ENCODE measurements around the gene MINDY3.
"Not testable (repeated sequence)": the region's sequence is repeated elsewhere in the genome, so short reads cannot be mapped to it uniquely, and the experiment has no call there.

The MINDY3 gene

GRCh38 chr10:15784662-15785300, 75.5 kb downstream of the MINDY3 start:
- ChIA-PET CTCF (no interaction called here), POLR2A (no interaction called here)
- no peak for DNase-seq (ENCODE audit: extremely low spot score)
- TF ChIP-seq FOXK2 (IDR thresholded peaks at IDR 0.05), result no peak

- CTCF ChIA-PET, result no interaction called here
- POLR2A ChIA-PET, result no interaction called here
- no peak for DNase-seq (ENCODE audit: extremely low spot score)
- TF ChIP-seq LEF1 (IDR thresholded peaks at IDR 0.05; ENCODE audit: borderline replicate concordance), result no peak
- TF ChIP-seq PKNOX1 (IDR thresholded peaks at IDR 0.05), result no peak
- no peak for TF ChIP-seq HDGF (IDR thresholded peaks at IDR 0.05; ENCODE audit: borderline replicate concordance)
- no peak for TF ChIP-seq SUZ12 (IDR thresholded peaks at IDR 0.05)
- TF ChIP-seq TARDBP (IDR thresholded peaks at IDR 0.05), result no peak
- TF ChIP-seq FOXK2 (IDR thresholded peaks at IDR 0.05), result no peak
- TF ChIP-seq NFRKB (IDR thresholded peaks at IDR 0.05), result no peak
- no peak for TF ChIP-seq ZNF384 (IDR thresholded peaks at IDR 0.05)
These were observed 76.2 kb downstream of the MINDY3 start for GRCh38 chr10:15783941-15784636.

DNA sequence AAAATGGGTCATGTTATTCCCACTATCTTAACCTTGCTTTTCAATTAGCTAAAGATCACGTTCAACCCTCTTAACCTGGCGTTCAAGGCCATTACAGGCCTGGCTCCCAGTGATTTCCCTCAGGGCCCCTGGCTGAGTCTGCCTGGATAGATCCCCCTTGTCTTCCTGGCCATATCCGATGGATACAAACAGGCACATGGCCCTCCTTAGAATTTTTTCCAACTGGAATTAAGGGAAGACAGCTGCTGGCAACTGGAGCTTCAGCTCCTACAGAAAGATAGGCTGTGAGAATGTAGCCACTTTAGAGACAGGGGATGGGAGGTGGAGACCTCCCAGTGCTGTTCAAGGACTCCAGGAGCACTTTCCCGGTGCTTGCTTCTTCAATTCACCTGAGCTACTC, 77.5 kb downstream of the MINDY3 start:
- CTCF ChIA-PET, result no interaction called here
- POLR2A ChIA-PET, result no interaction called here

DNA sequence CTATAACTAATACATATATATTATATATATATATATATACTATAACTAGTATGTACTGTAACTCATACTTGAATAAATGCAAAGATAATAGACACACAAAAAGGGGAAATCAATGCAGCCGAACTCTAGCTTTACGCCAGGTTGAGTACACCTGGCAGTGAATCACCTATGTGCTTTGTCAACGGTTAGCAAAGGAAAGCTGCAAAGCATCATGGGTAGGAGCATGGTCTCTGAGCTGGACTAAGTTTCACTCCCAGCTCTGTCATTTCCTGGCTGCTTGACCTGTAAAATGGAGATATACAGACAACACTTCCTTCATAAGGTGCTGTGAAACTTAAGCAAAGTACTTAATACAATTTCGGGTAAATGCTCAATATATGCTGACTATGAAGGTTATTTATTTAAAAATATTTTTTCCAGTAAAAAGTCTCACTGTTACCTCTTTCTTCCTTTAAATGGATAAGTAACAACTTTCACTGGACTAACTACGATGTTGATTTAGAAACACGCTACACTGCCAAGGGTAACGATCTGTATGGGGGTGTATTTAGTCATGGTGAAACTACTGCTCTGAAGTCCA, 78.8 kb downstream of the MINDY3 start:
- ChIA-PET POLR2A (no interaction called here), CTCF (interaction anchor here (1.3 kb wide), 1 partner anchor 11 kb away, joined by 3 read pairs; no protein-coding TSS in a partner anchor)
- DNase-seq (ENCODE audit: extremely low spot score), result no peak
- TF ChIP-seq ZNF384 (IDR thresholded peaks at IDR 0.05) (no peak), NFRKB (IDR thresholded peaks at IDR 0.05) (no peak), SUZ12 (IDR thresholded peaks at IDR 0.05) (no peak), SP1 (IDR thresholded peaks at IDR 0.05) (no peak), TARDBP (IDR thresholded peaks at IDR 0.05) (no peak), ARNT (IDR thresholded peaks at IDR 0.05) (no peak), LEF1 (IDR thresholded peaks at IDR 0.05; ENCODE audit: borderline replicate concordance) (no peak), L3MBTL2 (conservative IDR thresholded peaks at IDR 0.05) (no peak), FOXA1 (IDR thresholded peaks at IDR 0.05) (no peak), BHLHE40 (IDR thresholded peaks at IDR 0.05; ENCODE audit: borderline replicate concordance) (no peak)

More for the DNA sequence above, 77.5 kb downstream of the MINDY3 start:
- no peak for DNase-seq (ENCODE audit: extremely low spot score)
- no peak for TF ChIP-seq SUZ12 (IDR thresholded peaks at IDR 0.05)
- no peak for TF ChIP-seq L3MBTL2 (conservative IDR thresholded peaks at IDR 0.05)
- TF ChIP-seq HDGF (IDR thresholded peaks at IDR 0.05; ENCODE audit: borderline replicate concordance), result no peak
- no peak for TF ChIP-seq ZNF384 (IDR thresholded peaks at IDR 0.05)
- TF ChIP-seq NFRKB (IDR thresholded peaks at IDR 0.05), result no peak
- no peak for TF ChIP-seq TARDBP (IDR thresholded peaks at IDR 0.05)
- TF ChIP-seq FOXK2 (IDR thresholded peaks at IDR 0.05), result no peak
- no peak for TF ChIP-seq BHLHE40 (IDR thresholded peaks at IDR 0.05; ENCODE audit: borderline replicate concordance)
- no peak for TF ChIP-seq ARNT (IDR thresholded peaks at IDR 0.05)
- TF ChIP-seq CTBP1 (IDR thresholded peaks at IDR 0.05; ENCODE audit: borderline replicate concordance), result no peak
- TF ChIP-seq PKNOX1 (IDR thresholded peaks at IDR 0.05), result no peak
- TF ChIP-seq LEF1 (IDR thresholded peaks at IDR 0.05; ENCODE audit: borderline replicate concordance), result no peak

DNA sequence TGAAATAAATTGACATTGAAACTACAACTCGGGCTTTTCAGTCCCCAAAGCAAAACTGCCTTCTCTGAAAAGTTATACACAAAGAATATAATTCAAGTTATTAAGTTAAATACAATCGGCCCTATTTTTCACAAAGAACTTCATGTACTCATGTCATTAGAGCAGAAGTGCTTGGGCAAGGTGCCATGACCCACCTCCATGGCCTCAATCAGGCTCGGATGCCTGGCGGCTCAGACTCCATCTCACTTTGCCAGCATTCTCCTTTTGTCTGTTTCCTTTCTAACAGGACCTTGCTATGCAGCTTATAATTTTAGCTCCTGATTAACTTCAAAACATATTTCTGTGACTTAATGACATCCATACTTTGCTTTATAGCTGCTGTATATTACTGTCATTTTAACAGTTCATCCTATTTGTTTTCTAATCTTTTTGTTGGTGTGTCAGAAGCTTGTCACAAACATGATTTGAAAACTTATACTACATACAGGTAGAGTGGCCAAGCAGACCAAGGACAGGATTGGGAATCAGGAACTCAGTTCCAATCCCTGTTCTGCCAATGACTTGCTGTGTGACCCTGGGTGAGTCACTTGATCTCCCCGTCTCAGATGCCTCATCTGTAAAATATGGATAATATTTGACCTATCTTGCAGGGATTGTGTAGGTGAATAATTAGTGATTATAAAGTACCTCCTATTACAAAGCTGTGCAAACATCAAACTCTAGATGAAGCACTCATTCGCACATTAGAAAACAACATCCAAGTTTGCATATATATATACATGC, 79.8 kb downstream of the MINDY3 start:
- DNase-seq (ENCODE audit: extremely low spot score), result no peak
- CTCF ChIA-PET, result no interaction called here
- no peak for TF ChIP-seq CTBP1 (IDR thresholded peaks at IDR 0.05; ENCODE audit: borderline replicate concordance)
- no peak for TF ChIP-seq PKNOX1 (IDR thresholded peaks at IDR 0.05)
- TF ChIP-seq TARDBP (IDR thresholded peaks at IDR 0.05), result no peak
- TF ChIP-seq SUZ12 (IDR thresholded peaks at IDR 0.05), result no peak
- TF ChIP-seq SP1 (IDR thresholded peaks at IDR 0.05), result no peak
- no peak for TF ChIP-seq FOXK2 (IDR thresholded peaks at IDR 0.05)
- no peak for TF ChIP-seq LEF1 (IDR thresholded peaks at IDR 0.05; ENCODE audit: borderline replicate concordance)
- TF ChIP-seq ZNF384 (IDR thresholded peaks at IDR 0.05), result no peak
- TF ChIP-seq ARNT (IDR thresholded peaks at IDR 0.05), result no peak
- no peak for TF ChIP-seq FOXA1 (IDR thresholded peaks at IDR 0.05)
- TF ChIP-seq FOXM1 (IDR thresholded peaks at IDR 0.05; ENCODE audit: borderline replicate concordance), result no peak
- no peak for TF ChIP-seq L3MBTL2 (conservative IDR thresholded peaks at IDR 0.05)
- TF ChIP-seq BHLHE40 (IDR thresholded peaks at IDR 0.05; ENCODE audit: borderline replicate concordance), result no peak
- TF ChIP-seq NFRKB (IDR thresholded peaks at IDR 0.05), result no peak
- TF ChIP-seq HDGF (IDR thresholded peaks at IDR 0.05; ENCODE audit: borderline replicate concordance), result no peak
- no peak for TF ChIP-seq ELF4 (IDR thresholded peaks at IDR 0.05)
- POLR2A ChIA-PET, result no interaction called here

DNA sequence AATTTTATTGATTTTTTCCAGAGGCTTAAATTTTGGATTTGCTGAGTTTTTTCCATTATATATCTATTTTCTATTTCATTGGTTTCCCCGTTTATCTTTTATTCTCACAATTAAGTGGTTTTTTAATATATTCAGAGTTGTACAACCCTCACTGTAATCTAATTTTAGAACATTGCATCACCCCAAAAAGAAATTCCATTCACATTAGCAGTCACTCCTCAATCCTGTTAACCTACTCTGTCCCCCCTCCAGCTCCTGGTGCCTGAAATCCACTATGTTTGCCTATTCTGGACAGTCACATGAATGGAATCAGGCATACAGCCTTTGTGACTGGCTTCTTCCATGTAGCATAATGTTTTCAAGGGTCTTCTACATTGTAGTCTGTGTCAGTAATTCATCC, 84.8 kb downstream of the MINDY3 start:
- TF ChIP-seq FOXK2 (IDR thresholded peaks at IDR 0.05) (no peak), FOXM1 (IDR thresholded peaks at IDR 0.05; ENCODE audit: borderline replicate concordance) (no peak), ELF4 (IDR thresholded peaks at IDR 0.05) (no peak), LEF1 (IDR thresholded peaks at IDR 0.05; ENCODE audit: borderline replicate concordance) (no peak)
- DNase-seq (ENCODE audit: extremely low spot score), result no peak
- CTCF ChIA-PET, result no interaction called here
- POLR2A ChIA-PET, result no interaction called here

GRCh38 chr10:15774534-15774933, 85.8 kb downstream of the MINDY3 start:
- CTCF ChIA-PET; POLR2A ChIA-PET; DNase-seq (ENCODE audit: extremely low spot score): not testable (repeated sequence)
